ENCODE data around the gene RELT. TPM values are rescaled to one million over a fixed set of nuclear protein-coding genes. Genes with fewer than 3 reads are reported as not detected.

Gene RELT
- total and polyA plus RNA-seq, 9 of the 15 experiments (the other 6 are each of a cell fraction or from before 2014, with no cell fraction given) = 1.1 to 20.2 (median 7.4) TPM

GRCh38 chr11:73335204-73335923, 40.8 kb upstream of the RELT start (continued):
- TF ChIP-seq SP1 (CRISPR knock-in tag; IDR thresholded peaks at IDR 0.05) (no peak), DEAF1 (CRISPR knock-in tag; IDR thresholded peaks at IDR 0.05) (peak; percentile 64), IRF9 (tag; IDR thresholded peaks at IDR 0.05) (no peak), SRSF3 (IDR thresholded peaks at IDR 0.05; ENCODE audit: insufficient read depth, low read length) (no peak), THAP12 (CRISPR knock-in tag; IDR thresholded peaks at IDR 0.05) (no peak), KDM2B (CRISPR knock-in tag; IDR thresholded peaks at IDR 0.05) (no peak), PHB2 (IDR thresholded peaks at IDR 0.05; ENCODE audit: low read depth) (no peak), RHOXF2B (CRISPR knock-in tag; conservative IDR thresholded peaks at IDR 0.05) (no peak), JUND (IDR thresholded peaks at IDR 0.05; ENCODE audit: borderline replicate concordance, low read depth, low read length) (no peak; the same call in 1 of the 2 replicates), JUND (tag; IDR thresholded peaks at IDR 0.05; ENCODE audit: borderline replicate concordance, low read depth, low read length) (no peak), ZNF589 (CRISPR knock-in tag; IDR thresholded peaks at IDR 0.05; ENCODE audit: low read depth) (no peak), MCM7 (IDR thresholded peaks at IDR 0.05) (no peak), POLR2G (IDR thresholded peaks at IDR 0.05; ENCODE audit: low read depth, low read length) (no peak), NCOA4 (IDR thresholded peaks at IDR 0.05; ENCODE audit: partially characterized antibody) (no peak), ZNF551 (CRISPR knock-in tag; IDR thresholded peaks at IDR 0.05) (no peak), ZNF384 (IDR thresholded peaks at IDR 0.05; ENCODE audit: low read depth, low read length) (peak; percentile 82), SRSF7 (optimal IDR thresholded peaks at IDR 0.05; ENCODE audit: low read depth, low read length) (no peak), TARDBP (IDR thresholded peaks at IDR 0.05) (no peak), HSF4 (CRISPR knock-in tag; IDR thresholded peaks at IDR 0.05; ENCODE audit: borderline replicate concordance) (no peak), SMAD2 (IDR thresholded peaks at IDR 0.05; ENCODE audit: low read depth, low read length) (no peak), BRD9 (IDR thresholded peaks at IDR 0.05; ENCODE audit: low read depth, partially characterized antibody) (peak; percentile 29), FOSL1 (tag; conservative IDR thresholded peaks at IDR 0.05) (no peak), ZNF408 (CRISPR knock-in tag; IDR thresholded peaks at IDR 0.05; ENCODE audit: low read depth) (no peak), PML (IDR thresholded peaks at IDR 0.05; ENCODE audit: low read length) (no peak)

Measured in K562 (cell line).